ENCODE data around the gene ANLN.
"Not testable (repeated sequence)": the region's sequence is repeated elsewhere in the genome, so short reads cannot be mapped to it uniquely, and the experiment has no call there.

ANLN gene

DNA sequence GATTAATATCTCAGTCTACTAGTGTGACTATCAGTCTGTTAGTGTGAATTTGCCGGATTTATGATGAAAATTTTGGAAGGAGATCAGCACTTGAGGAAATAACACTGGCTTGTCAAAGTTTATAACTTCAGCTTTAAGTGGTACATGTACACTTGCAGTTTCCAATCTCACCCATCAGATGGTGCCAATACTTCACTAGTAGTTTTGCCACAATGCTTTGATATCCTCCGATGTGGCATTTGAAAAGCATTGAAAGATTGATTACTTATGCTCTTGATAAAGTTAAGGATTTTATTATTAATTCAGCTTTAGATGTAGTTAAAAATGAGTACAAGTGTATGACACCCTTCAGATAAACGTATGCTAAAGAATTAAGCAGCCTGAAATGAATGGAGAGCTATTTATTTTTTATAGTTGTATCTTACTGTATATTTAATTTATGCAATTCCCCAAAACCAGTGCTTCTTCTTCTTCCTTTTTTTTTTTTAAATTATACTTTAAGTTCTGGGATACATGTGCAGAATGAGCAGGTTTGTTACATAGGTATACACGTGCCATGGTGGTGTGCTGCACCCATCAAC lies 98.2 kb downstream of the ANLN start:
- peak; percentile 16 for DNase-seq (ENCODE audit: low read depth)
- H3K4me3 ChIP-seq (ENCODE audit: low read depth, low read length), result no peak overlapping the region

DNA sequence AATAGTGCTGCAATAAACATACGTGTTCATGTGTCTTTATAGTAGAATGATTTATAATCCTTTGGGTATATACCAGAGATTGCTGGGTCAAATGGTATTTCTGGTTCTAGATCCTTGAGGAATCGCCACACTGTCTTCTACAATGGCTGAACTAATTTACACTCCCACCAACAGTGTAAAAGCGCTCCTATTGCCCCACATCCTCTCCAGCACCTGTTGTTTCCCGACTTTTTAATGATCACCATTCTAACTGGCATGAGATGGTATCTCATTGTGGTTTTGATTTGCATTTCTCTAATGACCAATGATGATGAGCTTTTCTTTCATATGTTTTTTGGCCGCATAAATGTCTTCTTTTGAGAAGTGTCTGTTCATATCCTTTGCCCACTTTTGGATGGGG lies 99.0 kb downstream of the ANLN start:
- H3K4me3 ChIP-seq (ENCODE audit: low read depth, low read length); DNase-seq (ENCODE audit: low read depth): not testable (repeated sequence)

GRCh38 chr7:36490419-36490830 lies 100.8 kb downstream of the ANLN start:
- no peak for DNase-seq (ENCODE audit: low read depth)
- no peak overlapping the region for H3K4me3 ChIP-seq (ENCODE audit: low read depth, low read length)

DNA sequence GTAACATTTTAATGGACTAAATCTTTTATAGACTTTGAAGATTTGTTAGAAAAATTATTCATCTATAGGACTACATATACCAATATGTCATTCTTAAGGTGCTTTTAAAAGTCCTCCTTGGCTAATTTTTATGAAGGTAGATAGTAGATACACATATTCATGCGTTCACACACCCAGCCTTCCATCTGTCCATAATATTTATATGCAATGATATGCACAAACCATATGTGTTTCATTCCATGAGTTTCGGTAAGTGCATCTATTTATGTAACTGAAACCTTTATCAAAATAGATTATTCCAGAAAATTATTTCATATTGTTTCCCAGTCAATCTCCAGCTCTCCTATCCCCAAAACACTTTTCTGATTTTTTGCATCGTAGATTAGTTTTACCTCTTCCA lies 101.7 kb downstream of the ANLN start:
- DNase-seq (ENCODE audit: low read depth), result no peak
- no peak overlapping the region for H3K4me3 ChIP-seq (ENCODE audit: low read depth, low read length)

DNA sequence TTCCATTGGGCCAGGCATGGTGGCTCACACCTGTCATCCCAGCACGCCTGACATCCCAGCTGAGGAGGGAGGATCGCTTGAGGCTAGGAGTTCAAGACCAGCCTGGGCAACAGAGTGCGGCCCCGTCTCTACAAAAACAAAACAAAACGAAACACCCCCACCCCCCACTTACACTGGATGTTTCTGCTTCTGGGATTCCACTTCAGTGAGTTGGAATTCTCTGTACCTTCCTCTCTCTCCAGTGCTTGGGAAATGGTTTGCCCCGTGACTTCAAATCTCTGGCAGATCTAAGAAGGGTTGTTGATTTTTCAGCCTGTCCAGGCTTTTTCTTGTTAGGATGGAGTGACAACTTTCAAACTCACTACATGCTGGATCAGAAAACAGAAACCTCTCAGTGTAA lies 106.9 kb downstream of the ANLN start:
- DNase-seq (ENCODE audit: low read depth), result no peak
- no peak overlapping the region for H3K4me3 ChIP-seq (ENCODE audit: low read depth, low read length)

GRCh38 chr7:36497176-36497575 lies 107.5 kb downstream of the ANLN start:
- not testable (repeated sequence) for H3K4me3 ChIP-seq (ENCODE audit: low read depth, low read length); DNase-seq (ENCODE audit: low read depth)

DNA sequence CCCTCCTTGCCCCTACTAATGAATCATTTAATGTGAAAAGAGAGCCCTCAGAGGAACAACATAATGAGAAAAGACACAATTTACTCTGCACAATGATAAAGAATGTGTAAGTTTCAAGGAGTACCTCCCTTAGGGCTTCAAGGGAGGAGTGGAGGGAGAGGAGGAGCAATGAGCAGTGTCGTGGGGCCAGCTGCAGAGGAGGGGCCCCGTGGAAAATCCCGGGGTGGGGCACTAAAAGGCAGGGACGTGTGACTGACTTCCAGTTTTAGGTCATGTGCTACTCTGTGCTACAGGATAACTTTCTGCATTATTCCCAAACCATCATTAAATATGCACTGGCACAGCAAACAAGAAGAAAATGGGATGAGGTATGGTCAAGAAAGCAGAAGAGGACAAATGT lies 108.1 kb downstream of the ANLN start:
- no peak for DNase-seq (ENCODE audit: low read depth)
- H3K4me3 ChIP-seq (ENCODE audit: low read depth, low read length), result no peak overlapping the region
